ENCODE measurements around the gene TNFRSF1A. TPM values are rescaled to one million over a fixed set of nuclear protein-coding genes. Genes with fewer than 3 reads are reported as not detected.

The TNFRSF1A gene
- total and polyA plus RNA-seq, 2 of the 13 experiments (the other 11 are each of a cell fraction or from before 2014, with no cell fraction given): 41.5 to 61.2 TPM

DNA sequence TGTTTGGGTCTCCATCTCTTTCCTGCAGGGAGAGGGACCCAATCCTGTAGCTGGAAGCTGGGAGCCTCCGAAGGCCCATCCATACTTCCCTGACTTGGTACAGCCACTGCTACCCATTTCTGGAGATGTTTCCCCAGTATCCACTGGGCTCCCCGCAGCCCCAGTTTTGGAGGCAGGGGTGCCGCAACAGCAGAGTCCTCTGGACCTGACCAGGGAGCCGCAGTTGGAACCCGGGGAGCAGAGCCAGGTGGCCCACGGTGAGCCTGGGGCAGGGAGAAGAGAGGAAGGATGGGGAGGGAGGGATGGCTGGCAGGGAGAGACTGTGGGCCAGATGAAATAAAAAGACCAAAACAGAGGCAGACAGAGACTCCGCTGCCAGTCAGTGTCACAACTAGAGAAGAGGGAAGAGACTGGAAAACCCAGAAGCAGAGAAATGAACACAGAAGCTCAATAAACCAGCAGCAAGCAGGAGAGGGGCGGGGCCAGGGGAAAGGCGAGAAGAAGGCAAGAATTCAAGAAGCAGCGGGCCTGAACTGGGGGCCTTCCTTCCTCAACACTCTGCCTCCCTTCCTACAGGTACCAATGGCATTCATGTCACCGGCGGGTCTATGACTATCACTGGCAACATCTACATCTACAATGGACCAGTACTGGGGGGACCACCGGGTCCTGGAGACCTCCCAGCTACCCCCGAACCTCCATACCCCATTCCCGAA is 48.4 kb upstream of the TNFRSF1A start:
- Histone ChIP-seq H3K36me3 (replicated peaks in 1 of 2; ENCODE audit: control insufficient read depth in 1 of 2, insufficient read depth in 2 of 2, low read length in 2 of 2) (peaks cover 17 to 44% of the 10 kb centered on the region in 2 experiments), H4K20me1 (ENCODE audit: insufficient read depth, low read length) (no peaks in the 10 kb centered on the region), H3K27ac (ENCODE audit: extremely low read length, insufficient read depth, low read length) (no peak overlapping the region), H3K79me2 (ENCODE audit: insufficient read depth, low read length) (peaks cover 6% of the 10 kb centered on the region), H3K27me3 (ENCODE audit: control insufficient read depth in 1 of 2, insufficient read depth in 2 of 2, low read length in 2 of 2) (no peaks in the 10 kb centered on the region), H3K4me2 (ENCODE audit: low read depth, low read length) (no peak overlapping the region), H3K4me1 (ENCODE audit: insufficient read depth, low read length) (peaks cover 45% of the 10 kb centered on the region), H2AFZ (ENCODE audit: low read length) (no peak overlapping the region), H3K9me3 (ENCODE audit: low read length) (no peaks in the 10 kb centered on the region), H3K9ac (ENCODE audit: insufficient read depth, low read depth, low read length) (no peak overlapping the region), H3K4me3 (replicated peaks in 1 of 3; ENCODE audit: insufficient read depth in 1 of 3, low read depth in 2 of 3, low read length in 3 of 3) (no peak overlapping the region)
- ATAC-seq: no peak
- in situ Hi-C loops (cut with HindIII; ENCODE audit: extremely low pct_ligation_motif_present, low pct_unique_long_range_greater_than_20kb) (no loop called here), intact Hi-C loops (cut with micrococcal nuclease; ENCODE audit: unreplicated experiment) (no loop called here)
- no peak for FAIRE-seq
- BruUV-seq (replicated peaks): no TSS peak
- DNase-seq (ENCODE audit: low spot score): no peak
- 97% methylated on average over 15 of the region's 15 CpGs for WGBS (ENCODE audit: low lambda C conversion rate)
- TF ChIP-seq POLR2G (IDR thresholded peaks at IDR 0.05; ENCODE audit: low read depth, low read length): peak; percentile 57; the same call in 1 of the 2 replicates
- TF ChIP-seq ZNF550 (CRISPR knock-in tag; IDR thresholded peaks at IDR 0.05; ENCODE audit: borderline replicate concordance): no peak
- TF ChIP-seq RBFOX2 (IDR thresholded peaks at IDR 0.05; ENCODE audit: low read depth, low read length): 0 out of 2 replicates have a peak, but pooled peaks have one; percentile 29
- TF ChIP-seq AGO2 (optimal IDR thresholded peaks at IDR 0.05; ENCODE audit: low read depth, low read length): peak; percentile 30
- TF ChIP-seq, protein P1, sequence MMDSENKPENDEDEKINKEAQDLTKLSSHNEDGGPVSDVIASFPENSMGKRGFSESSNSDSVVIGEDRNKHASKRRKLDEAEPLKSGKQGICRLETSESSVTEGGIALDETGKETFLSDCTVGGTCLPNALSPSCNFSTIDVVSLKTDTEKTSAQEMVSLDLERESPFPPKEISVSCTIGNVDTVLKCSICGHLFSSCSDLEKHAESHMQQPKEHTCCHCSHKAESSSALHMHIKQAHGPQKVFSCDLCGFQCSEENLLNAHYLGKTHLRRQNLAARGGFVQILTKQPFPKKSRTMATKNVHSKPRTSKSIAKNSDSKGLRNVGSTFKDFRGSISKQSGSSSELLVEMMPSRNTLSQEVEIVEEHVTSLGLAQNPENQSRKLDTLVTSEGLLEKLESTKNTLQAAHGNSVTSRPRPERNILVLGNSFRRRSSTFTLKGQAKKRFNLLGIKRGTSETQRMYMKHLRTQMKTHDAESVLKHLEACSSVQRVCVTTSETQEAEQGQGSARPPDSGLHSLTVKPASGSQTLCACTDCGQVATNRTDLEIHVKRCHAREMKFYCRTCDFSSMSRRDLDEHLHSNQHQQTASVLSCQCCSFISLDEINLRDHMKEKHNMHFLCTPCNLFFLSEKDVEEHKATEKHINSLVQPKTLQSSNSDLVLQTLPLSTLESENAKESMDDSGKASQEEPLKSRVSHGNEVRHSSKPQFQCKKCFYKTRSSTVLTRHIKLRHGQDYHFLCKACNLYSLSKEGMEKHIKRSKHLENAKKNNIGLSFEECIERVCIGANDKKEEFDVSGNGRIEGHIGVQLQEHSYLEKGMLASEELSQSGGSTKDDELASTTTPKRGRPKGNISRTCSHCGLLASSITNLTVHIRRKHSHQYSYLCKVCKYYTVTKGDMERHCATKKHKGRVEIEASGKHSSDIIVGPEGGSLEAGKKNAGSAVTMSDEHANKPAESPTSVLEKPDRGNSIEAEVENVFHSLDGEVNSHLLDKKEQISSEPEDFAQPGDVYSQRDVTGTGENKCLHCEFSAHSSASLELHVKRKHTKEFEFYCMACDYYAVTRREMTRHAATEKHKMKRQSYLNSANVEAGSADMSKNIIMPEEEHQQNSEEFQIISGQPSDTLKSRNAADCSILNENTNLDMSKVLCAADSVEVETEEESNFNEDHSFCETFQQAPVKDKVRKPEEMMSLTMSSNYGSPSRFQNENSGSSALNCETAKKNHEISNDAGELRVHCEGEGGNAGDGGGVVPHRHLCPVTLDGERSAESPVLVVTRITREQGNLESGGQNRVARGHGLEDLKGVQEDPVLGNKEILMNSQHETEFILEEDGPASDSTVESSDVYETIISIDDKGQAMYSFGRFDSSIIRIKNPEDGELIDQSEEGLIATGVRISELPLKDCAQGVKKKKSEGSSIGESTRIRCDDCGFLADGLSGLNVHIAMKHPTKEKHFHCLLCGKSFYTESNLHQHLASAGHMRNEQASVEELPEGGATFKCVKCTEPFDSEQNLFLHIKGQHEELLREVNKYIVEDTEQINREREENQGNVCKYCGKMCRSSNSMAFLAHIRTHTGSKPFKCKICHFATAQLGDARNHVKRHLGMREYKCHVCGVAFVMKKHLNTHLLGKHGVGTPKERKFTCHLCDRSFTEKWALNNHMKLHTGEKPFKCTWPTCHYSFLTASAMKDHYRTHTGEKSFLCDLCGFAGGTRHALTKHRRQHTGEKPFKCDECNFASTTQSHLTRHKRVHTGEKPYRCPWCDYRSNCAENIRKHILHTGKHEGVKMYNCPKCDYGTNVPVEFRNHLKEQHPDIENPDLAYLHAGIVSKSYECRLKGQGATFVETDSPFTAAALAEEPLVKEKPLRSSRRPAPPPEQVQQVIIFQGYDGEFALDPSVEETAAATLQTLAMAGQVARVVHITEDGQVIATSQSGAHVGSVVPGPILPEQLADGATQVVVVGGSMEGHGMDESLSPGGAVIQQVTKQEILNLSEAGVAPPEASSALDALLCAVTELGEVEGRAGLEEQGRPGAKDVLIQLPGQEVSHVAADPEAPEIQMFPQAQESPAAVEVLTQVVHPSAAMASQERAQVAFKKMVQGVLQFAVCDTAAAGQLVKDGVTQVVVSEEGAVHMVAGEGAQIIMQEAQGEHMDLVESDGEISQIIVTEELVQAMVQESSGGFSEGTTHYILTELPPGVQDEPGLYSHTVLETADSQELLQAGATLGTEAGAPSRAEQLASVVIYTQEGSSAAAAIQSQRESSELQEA (CRISPR knock-in tag; IDR thresholded peaks at IDR 0.05; ENCODE audit: not compliant biosample characterization): no peak
- POLR2A ChIA-PET: interaction anchor here (0.7 to 1.5 kb wide), 4 partner anchors 19 to 68 kb away, joined by 3 to 9 read pairs (median 4); no protein-coding TSS in a partner anchor
- CTCF ChIA-PET (ENCODE audit: low intra/inter-chr PET ratio, low total read pairs): no interaction called here
